ENCODE data around the gene PMFBP1. TPM values are rescaled to one million over a fixed set of nuclear protein-coding genes. Genes with fewer than 3 reads are reported as not detected.

The PMFBP1 gene
- total RNA-seq, 1 experiment from 2014 or later: 0.55 TPM

DNA sequence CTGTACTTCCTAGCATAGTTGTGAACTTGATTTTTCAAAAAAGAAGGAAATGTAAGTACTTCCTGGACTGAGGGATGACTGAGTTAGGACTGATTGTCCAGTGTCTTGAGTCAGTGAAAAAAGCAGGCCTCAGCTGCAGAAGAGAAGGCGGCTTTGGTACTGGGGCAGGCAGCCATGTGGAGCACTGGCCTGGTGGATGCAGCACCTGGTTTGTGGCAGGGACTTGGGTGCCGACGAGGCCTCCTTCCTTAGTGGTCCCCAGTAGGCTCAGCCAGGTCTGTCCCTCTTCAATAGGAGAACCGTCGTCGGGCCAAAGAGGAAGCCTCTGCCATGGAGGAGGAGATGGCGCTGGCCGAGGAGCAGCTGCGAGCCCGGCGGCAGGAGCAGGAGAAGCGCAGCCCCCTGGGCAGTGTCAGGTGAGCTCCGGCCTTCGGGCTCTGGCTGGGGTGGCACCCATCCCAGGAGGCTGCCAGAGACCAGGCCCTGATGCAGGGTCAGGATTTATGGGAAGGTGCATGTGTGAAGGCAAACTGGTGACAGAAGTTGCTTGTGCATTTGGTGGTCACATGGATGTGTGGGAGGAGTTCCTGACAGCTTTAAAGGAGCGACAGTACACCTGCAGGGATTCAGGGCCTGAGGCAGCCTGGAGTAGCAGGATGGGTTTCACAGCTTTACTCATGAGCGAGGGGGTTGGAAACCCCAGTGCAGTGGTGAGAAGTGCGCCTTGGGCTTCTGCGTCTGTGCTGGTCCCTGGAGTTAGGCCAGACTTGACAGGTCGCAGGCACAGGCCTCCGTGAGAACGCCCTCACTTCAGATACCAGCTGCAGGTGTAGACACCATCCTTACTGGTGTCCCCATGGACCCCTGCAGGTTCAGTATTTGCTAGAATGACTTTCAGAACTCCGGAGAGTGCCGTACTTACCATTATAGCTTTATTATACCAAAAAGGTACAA is 61.0 kb downstream of the PMFBP1 start:
- intact Hi-C loops (cut with micrococcal nuclease; ENCODE audit: unreplicated experiment): no loop called here
- H3K36me3 ChIP-seq (ENCODE audit: low read depth): no peaks in the 10 kb centered on the region; the same call in 1 of the 2 replicates
- CTCF ChIA-PET: no interaction called here
- H4K20me1 ChIP-seq (ENCODE audit: insufficient read depth): no peaks in the 10 kb centered on the region
- no peaks in the 10 kb centered on the region for H3K27me3 ChIP-seq (ENCODE audit: insufficient read depth, low read depth)
- no peak overlapping the region for H2AFZ ChIP-seq
- H3K9me3 ChIP-seq (ENCODE audit: insufficient read depth, low read depth): no peaks in the 10 kb centered on the region
- H3F3A ChIP-seq (ENCODE audit: insufficient read depth, low read depth): no peaks in the 10 kb centered on the region; the same call in 1 of the 2 replicates
- DNase-seq: no peak
- TF ChIP-seq EZH2 (IDR thresholded peaks at IDR 0.05; ENCODE audit: low read depth): no peak
- H3K4me3 ChIP-seq: no peak overlapping the region
- H3K4me2 ChIP-seq: no peak overlapping the region
- POLR2A ChIA-PET (ENCODE audit: unreplicated experiment): interaction anchor here (0.6 kb wide), 1 partner anchor 387 kb away, joined by 3 read pairs; no protein-coding TSS in a partner anchor
- no peaks in the 10 kb centered on the region for H3K9me2 ChIP-seq (ENCODE audit: insufficient read depth)
- no peaks in the 10 kb centered on the region for H3K4me1 ChIP-seq (replicated peaks; ENCODE audit: insufficient read depth)
- H3K27ac ChIP-seq: no peak overlapping the region
- H3K79me2 ChIP-seq (ENCODE audit: low read depth): no peaks in the 10 kb centered on the region
- no TSS peak for BruUV-seq (replicated peaks)

DNA sequence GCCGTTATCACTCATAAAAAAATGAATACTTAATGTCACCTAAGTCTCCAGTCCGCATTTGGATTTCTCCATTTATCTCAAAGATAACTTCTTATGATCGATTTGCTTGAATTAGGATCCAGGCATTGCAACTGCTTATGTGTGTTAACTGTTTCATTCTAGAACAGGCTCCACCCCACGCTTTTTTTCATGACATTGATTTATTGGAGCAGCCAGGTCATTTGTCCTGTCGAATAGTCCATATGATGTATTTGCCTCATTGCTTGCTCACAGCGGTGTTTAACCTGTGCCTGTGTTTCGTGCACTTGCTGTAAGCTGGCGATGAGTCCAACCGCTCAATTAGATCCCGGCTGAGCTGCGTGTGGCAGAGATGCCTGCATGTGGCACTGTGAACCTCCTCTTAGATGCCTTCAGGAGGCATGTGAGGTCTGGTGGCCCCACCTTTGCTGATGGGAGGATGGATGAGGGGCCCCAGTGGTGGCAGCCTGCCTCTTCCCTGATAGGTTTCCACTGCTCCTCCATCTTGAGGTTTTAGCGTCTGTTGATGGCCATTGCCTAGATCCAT is 61.9 kb downstream of the PMFBP1 start:
- no peak for TF ChIP-seq EZH2 (IDR thresholded peaks at IDR 0.05; ENCODE audit: low read depth)

DNA sequence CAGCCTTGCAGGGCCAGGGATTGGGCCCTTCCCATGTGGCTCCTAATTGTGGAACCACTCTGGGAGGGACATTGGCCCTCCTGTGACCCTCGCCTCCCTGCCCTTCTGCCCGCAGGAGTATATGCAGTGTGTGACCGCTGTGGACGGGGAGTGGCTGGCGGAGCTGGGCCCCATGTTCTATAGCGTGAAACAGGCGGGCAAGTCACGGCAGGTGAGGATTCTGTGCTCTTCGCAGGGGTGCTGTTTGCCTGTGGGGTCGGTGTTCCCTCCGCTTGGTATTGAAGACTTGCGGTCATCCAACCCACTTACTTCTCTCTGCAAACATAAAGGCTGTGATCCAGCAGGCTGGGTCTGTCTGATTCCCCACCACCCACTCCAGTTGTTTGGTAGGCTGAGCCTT is 62.7 kb downstream of the PMFBP1 start:
- no peaks in the 10 kb centered on the region for H3K27me3 ChIP-seq (ENCODE audit: insufficient read depth, low read depth)
- H3K4me1 ChIP-seq (replicated peaks; ENCODE audit: insufficient read depth): no peaks in the 10 kb centered on the region
- H3K9me3 ChIP-seq (ENCODE audit: insufficient read depth, low read depth): no peaks in the 10 kb centered on the region
- ChIA-PET CTCF (no interaction called here), POLR2A (ENCODE audit: unreplicated experiment) (no interaction called here)
- no peak for DNase-seq
- intact Hi-C loops (cut with micrococcal nuclease; ENCODE audit: unreplicated experiment): no loop called here
- no peaks in the 10 kb centered on the region for H4K20me1 ChIP-seq (ENCODE audit: insufficient read depth)
- no peaks in the 10 kb centered on the region; the same call in 1 of the 2 replicates for H3F3A ChIP-seq (ENCODE audit: insufficient read depth, low read depth)
- TF ChIP-seq EZH2 (IDR thresholded peaks at IDR 0.05; ENCODE audit: low read depth): no peak
- TF ChIP-seq, protein P1, sequence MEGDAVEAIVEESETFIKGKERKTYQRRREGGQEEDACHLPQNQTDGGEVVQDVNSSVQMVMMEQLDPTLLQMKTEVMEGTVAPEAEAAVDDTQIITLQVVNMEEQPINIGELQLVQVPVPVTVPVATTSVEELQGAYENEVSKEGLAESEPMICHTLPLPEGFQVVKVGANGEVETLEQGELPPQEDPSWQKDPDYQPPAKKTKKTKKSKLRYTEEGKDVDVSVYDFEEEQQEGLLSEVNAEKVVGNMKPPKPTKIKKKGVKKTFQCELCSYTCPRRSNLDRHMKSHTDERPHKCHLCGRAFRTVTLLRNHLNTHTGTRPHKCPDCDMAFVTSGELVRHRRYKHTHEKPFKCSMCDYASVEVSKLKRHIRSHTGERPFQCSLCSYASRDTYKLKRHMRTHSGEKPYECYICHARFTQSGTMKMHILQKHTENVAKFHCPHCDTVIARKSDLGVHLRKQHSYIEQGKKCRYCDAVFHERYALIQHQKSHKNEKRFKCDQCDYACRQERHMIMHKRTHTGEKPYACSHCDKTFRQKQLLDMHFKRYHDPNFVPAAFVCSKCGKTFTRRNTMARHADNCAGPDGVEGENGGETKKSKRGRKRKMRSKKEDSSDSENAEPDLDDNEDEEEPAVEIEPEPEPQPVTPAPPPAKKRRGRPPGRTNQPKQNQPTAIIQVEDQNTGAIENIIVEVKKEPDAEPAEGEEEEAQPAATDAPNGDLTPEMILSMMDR (conservative IDR thresholded peaks at IDR 0.05): no peak
- BruUV-seq (replicated peaks): no TSS peak
- H3K27ac ChIP-seq: no peak overlapping the region
- H3K9me2 ChIP-seq (ENCODE audit: insufficient read depth): no peaks in the 10 kb centered on the region
- H3K4me3 ChIP-seq: no peak overlapping the region
- no peaks in the 10 kb centered on the region for H3K79me2 ChIP-seq (ENCODE audit: low read depth)
- H2AFZ ChIP-seq: no peak overlapping the region
- no peaks in the 10 kb centered on the region; the same call in 1 of the 2 replicates for H3K36me3 ChIP-seq (ENCODE audit: low read depth)
- no peak overlapping the region for H3K4me2 ChIP-seq

More for the DNA sequence above, 61.9 kb downstream of the PMFBP1 start:
- Histone ChIP-seq H4K20me1 (ENCODE audit: insufficient read depth) (no peaks in the 10 kb centered on the region), H3F3A (ENCODE audit: insufficient read depth, low read depth) (no peaks in the 10 kb centered on the region; the same call in 1 of the 2 replicates), H3K4me3 (no peak overlapping the region), H3K9me3 (ENCODE audit: insufficient read depth, low read depth) (no peaks in the 10 kb centered on the region), H3K9me2 (ENCODE audit: insufficient read depth) (no peaks in the 10 kb centered on the region), H3K4me2 (no peak overlapping the region), H3K27me3 (ENCODE audit: insufficient read depth, low read depth) (no peaks in the 10 kb centered on the region), H3K27ac (no peak overlapping the region), H3K79me2 (ENCODE audit: low read depth) (no peaks in the 10 kb centered on the region), H3K4me1 (replicated peaks; ENCODE audit: insufficient read depth) (no peaks in the 10 kb centered on the region), H3K36me3 (ENCODE audit: low read depth) (no peaks in the 10 kb centered on the region; the same call in 1 of the 2 replicates), H2AFZ (no peak overlapping the region)
- intact Hi-C loops (cut with micrococcal nuclease; ENCODE audit: unreplicated experiment): no loop called here
- ChIA-PET CTCF (no interaction called here), POLR2A (ENCODE audit: unreplicated experiment) (no interaction called here)
- no peak for DNase-seq
- BruUV-seq (replicated peaks): no TSS peak

Data from PC-9 (cell line).